Activated CD4-positive, alpha-beta T cell treated with anti-CD3 and anti-CD28 coated beads, Interleukin-2, amount 50 U/mL, for 24 hours (primary cell): Measurements from ENCODE around the gene IHH.

Source experiments
- DNase-seq, 2 donors: peaks; one replicate each; pipeline ENCODE4 v3.0.0-alpha.2; 2020; ENCODE audit warnings: low read depth in 1 of 2, low spot score in 1 of 2

IHH gene

DNA sequence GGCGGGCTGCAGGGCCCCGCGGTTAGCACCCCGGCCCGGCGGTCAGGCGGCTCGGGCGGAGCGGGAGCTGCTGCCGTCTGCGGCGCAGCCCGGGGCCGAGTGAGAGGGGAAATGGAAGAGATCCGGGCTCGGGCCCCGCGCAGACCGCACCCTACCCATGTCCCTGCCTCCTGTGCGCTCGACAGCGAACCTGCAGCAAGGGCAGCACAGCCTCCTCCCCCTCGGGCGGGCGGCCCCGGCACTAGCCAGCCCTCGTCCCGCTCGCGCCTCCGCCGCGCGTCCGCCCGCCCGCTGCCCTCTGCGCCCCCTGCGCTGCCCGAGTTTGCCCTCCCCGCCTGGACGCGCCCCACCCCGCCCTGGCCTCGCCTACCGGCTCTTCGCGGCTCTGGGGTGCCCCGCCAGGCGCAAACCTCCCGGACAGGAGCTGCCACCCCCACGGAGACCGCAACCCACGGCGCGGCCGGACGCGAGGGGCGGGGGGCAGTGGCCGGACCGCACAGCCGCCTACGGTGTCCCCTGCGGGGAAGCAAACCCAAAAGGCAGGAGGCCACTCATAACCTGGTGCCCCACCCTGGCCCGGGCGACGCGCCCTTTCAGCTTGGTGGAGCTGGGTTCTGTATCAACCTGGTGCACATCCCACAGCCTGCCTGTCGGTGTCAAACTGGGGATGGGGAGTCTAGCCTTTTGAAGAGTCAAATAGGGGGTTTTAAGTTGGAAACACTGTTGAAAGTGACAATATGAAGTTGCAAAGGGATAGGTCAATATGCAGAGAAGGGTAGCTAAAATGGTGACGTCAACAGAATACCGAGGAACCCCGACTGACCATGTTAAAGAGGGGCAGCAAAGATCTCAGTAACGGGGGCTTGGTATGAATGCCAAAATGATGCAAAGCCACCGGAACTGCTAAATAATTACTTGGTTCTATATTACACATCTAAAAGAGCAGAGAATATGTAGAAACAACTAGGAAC lies at the start of gene IHH:
Gene IHH, minus strand, starts transcription at position 101 of the 971 bp plus-strand sequence. CDS start 454 bp downstream, outside the sequence.
- no peak for DNase-seq

DNA sequence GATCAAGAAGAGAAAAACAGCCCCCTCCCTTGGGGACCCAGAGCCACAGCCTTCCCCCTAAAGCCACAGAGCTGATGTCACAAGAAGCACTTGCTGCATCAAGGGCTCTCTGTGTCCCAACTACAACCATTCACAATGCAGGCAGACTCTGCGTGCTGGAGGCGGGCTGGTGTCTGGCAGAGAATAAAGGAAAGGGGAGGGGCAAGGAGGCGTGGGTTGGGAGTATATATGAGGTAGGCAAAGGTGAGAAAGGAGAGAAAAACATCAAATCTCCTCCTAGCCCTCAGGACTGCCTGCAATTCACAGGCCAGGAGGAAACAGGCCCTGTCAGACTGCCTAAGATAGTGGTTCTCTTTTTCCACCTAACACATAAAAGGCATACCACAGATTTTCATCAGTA lies 48.8 kb upstream of the IHH start:
- peak in 1 of 2 donors; percentile 6 for DNase-seq

DNA sequence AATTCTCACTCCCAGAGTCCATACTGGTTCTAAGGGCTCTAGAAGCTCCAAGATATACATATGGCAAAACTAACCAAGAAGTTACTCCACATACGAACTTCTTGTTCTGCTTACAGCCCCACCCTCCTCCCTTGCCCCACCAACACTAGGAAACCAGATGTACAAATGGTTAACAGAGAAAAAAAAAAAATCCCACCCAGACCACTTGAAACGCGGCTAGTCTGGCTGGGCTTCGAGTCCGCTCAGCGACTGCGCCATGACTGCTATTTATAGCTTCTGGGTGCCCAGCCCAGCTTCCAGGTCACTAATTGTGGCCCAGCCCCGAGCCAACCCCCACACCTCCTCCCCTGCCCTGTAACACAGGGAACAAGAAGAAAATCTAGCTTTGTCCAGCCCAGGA lies 47.0 kb upstream of the IHH start:
- no peak for DNase-seq

DNA sequence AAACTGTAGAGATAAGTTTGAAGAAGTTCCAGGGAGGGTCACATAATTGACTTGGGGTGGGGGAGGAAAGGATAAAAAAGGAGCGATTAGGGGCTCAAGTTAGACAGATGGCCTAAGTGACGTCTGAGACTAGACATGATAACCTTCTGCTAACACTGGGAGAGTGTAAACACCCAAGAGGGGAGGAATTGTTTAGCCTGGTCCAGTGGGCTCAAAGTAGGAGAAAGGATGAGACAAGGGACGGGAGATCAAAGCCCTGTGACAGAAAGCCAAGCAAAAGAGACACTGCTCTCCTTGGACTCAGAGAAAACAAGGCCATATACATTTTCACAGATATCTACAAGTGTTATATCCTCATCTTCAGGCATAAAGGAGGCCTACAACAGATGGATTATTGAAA lies 45.5 kb upstream of the IHH start:
- DNase-seq: no peak

DNA sequence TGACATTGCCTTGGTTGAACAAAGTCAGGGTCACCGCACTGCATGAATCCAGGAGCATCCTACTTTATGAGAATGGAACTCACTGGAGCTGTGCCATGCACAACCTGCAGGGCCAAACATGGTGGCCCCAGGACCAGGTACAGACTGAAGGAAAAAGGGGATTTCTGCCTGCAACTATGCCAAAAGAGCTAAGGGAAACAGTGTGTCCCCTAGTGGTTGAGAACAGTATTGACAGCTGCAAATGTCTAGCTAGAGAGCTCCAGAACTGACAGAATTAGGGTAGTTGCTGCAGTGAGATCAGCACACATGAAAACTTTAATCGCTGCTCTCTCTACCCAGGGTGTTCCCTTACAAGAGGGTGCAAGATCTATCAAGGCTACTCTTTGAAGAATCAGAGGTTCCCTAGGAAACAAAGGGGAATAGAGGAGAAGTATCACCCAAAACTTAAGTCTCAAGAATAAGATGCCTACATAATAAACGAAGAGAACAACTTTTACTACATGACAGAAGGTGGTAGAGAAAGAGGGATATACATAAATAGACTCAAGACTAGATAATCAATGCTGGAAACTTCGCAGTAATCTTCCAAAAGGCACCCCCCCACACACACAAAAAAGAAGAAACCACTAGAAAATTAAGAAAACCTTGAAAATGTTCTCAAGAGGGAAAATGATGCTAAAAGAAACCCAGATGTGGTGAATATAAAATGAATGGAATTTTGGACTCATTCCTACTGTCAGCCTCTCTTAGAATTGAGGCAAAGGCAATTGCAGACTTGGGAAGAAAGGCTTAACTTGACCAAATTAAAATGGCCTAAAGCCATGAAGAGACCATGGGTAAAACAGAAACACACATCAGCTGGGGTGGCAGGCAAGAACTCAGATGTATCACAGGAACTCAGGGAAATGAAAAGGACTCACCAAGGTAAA lies 43.6 kb upstream of the IHH start:
- DNase-seq: no peak

DNA sequence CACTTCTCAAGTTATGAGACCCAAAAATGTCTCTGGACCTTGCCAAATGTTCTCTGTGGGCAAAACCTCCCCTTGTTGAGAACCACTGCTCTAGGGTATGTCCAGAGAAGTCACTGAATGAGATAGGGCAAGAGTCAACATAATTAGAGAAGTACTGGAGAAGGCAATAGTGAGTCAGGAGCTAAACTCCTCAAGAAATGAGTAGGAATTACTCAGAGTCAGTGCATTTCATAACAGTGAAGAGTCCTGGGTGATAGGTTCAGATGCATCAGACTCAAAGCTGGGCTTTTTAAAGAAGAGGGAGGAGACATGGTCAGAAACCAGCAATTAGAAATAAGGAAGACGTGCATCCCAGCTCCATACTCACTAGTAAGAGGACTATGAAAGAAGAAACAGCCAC lies 38.6 kb upstream of the IHH start:
- no peak for DNase-seq

DNA sequence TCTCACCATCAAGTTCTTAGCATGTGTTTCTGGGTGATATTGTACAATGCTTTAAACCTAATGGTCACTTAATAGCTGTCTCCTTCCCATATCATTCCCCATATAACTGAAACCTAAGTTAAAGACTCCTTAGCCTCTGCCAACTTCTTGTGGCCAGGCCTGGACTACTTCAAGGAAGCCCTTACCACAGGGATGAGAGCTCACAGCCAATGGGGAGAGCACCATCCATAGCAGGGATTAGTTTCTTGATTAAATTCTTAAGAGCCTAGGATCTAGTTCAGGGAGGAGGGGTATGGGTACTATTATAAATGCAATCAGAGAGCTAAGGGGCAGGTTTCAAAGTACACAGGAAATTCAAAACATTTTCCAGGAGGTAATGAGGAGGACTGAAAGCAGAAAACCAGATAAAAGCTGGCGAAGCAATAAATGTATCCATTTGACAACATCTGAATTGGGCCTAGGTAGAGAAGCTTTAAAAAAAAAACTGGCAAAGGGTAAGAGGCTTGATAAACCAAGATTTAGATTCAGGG lies 34.8 kb upstream of the IHH start:
- DNase-seq: no peak

DNA sequence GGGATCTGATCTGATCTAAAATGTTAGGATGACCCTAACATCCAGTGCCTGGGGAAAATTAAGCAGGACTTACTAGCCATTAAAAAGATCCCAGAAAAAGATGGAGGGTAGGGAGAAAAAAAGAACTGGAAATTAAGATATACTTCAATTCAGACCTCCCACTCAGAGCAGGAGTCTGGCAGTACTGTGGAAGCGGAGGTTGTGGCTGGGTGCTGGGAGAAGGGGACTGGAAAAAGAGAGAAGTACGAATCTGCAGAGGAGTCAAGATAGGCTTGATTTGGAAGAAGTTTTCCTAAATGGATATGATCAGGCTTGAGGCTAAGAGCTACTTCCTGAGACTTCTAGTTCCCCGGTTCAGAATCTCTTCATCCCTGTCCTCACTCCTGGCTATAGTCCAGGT lies 33.5 kb upstream of the IHH start:
- DNase-seq: no peak

DNA sequence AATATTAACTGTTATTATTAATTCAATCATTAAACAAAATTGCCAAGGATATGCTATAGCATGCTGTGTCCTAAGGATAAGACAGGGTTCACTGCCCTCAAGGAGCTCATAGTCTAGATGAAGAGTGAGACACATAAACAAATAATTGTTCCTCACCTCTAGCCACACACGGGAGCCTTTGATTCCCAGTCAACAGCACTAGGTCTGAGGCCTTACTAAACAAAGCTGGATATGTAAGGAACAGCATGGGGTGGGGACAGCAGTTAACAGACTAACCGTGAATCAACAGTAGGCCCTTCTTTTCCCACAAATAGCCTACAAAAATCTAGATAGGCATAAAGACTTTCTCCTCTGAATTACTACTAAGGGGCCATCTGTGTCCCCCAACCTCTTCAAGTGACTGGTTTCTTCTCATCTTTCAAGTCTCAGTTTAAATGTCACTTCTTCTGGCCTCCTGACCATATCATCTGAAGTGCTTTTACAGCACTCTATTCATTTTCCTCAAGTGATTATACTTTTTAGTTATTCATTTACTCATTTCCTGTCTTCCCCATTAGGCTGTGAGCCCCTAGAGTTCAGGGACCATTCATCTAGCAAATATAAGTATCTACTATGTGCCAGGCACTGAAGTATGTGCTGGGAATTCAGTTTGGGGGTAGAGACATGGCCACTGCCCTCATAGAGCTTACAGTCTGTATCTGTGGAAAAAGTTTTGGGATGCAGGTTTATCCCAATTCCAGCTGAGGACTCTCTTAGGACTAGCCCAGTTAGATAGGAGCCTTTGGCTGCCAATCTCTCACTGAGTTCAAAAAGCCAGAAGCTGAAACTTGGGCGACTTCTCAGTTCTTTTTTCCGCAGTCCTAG lies 29.9 kb upstream of the IHH start:
- DNase-seq: no peak

DNA sequence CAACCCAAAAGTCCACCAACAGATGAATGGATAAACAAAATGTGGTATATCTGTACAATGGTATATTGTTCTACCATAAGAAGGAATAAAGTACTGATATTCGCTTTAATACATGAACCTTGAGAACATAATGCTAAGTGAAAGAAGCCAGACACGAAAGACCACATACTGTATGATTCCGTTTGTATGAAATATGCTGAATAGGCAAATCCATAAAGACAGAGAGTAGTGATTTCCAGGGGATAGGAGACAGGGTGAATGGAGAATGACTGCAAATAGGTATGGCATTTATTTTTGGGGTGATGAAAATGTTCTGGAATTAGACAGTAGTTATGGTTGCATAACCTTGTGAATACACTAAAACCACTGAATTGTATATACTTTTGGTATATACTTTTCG lies 28.6 kb upstream of the IHH start:
- no peak for DNase-seq

DNA sequence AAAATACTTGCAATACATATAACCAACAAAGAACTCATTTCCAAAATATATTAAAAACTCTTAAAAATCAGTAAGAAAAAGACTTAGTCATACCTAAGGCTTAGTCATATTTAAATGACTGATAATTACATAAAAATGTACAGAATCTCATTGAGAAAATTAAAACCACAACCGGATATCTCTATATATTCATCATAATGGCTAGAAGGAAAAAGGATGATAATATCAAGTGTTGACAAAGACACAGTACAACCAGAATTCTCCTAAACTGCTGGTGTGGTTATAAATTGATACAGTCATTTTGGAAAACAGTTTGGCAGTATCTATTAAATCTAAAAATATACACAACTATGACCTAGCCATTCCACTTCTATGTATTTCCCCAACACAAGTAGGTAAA lies 27.1 kb upstream of the IHH start:
- no peak for DNase-seq

DNA sequence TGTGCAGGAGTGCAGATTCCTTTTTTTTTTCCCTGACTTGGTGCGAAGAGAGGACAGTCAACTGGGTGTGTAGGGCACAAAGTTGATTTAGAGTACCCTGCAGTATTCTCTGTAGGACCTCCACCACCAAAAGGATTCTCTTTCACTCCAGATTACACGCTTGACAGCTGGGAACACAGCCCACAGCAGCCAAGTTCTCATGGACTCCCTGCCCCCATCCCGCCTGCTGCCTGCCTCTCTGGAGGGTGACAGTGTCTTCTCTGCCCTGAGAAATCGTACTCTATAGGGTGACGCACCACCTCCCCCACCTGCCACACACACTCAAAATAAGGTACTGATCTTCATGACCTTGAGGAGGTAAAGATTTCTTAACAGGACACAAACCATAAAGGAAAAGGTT lies 26.6 kb upstream of the IHH start:
- no peak for DNase-seq

DNA sequence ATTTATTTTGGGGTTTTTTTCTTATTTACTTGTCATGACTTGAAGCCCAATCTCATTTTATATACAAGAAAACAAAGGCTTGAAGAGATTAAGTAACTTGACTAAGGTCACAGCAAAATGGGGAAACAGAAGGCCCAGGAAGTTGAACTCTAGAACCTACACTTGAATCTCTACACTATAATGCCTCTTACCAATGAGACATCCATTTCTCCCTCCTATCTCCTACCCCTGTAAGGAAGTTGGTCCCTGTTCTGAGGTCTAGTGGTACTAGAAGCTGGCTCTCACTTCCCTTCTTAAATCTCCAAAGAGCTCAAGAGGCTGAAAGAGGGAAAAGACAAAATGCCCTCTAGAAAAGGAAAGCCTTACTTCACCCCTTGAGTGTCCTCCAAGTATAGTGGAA lies 25.5 kb upstream of the IHH start:
- no peak for DNase-seq

DNA sequence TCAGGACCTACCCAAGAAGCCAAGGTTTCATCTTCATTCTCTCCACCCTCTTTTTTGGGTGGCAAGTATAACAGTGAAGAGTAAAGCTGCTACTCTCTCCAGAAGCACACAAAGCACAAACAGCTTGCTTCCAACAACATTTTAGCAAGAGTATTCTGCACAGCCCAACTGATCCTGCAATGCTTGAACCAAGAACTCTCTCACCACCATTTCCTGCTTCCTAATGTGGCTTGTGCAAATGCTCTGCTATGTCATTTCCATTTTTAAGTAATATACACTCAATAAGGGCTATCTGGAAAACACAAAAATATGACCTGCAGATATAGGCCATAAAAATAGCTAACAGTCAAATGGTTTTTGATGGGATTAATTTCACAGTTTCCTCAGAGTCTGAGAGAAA lies 24.1 kb upstream of the IHH start:
- DNase-seq: no peak

DNA sequence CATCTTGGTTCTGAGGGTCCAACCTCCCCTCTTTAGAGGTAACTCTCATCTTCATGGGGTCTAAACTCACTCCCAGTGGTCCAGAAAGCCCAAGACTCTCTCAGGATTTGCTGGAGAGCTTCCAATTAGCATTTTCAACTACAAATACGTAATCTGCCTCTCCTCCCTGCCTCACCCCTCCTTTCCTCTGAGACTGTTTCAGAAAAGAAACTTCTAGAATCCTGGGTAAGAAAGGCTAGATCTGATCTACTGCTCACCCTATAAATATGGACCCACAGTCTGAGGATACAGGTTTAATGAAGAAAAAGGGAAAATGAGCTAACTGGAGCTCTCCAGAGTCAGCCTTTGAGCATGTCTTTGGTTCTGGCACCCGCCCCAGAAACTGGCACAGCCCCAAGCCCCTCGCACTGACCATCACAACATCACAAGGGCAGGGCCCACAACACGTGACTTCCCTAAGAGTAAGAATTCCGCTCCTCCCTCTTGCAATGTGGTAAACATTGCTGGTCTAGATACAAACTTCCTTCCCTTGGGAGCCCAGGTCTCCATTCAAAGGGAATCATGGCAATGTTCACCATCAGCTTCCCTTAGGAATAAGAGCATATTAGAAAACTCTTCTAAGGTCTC lies 21.7 kb upstream of the IHH start:
- DNase-seq: no peak

DNA sequence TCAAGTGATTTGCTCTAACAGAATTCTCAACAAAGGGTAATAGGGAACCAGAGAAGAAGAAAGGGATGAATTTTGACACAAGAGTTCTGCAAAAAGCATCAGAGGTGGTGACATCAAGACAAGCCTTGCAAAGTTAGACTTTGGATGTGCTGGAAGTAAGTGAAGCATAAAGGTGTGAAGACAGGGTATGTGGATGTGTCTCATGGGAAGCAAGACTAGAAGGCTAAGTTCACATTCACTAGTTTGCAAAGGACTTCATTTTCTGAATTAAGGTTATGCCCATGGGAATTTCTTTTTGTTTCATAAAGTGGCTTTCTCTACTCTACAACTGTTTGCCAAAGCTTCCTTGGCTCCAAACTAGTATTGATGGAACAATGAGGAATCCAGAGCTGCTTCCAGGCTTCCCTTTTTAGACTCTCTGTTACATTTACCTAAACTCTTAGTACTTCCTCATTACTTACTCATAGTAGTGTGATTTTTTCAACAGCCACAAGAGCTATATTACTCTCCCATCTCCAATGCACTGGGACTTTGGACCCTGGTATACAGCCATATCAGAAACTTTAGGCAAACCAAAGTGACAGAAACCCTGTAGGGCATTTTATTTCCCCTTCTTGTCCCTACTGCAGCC lies 21.1 kb upstream of the IHH start:
- no peak for DNase-seq

DNA sequence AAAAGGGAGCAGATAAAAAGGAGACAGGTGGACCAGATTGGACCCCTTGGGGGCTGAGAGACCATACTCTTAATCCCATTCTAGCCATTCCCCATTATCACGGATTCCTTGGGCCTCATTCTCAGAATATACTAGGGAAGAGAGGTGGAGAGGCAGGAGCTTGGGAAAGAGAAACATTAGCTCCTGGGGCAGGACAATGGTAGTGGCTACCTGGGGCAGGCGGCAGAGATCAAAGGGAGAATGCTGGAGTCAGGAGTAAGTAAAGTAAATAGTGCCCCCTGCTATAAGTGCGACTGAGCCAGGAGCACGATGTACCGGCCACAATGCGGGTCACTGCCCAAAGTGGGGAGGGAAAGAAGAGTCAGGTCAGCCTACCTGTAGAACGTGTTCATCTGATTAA lies 20.4 kb upstream of the IHH start:
- DNase-seq: no peak

DNA sequence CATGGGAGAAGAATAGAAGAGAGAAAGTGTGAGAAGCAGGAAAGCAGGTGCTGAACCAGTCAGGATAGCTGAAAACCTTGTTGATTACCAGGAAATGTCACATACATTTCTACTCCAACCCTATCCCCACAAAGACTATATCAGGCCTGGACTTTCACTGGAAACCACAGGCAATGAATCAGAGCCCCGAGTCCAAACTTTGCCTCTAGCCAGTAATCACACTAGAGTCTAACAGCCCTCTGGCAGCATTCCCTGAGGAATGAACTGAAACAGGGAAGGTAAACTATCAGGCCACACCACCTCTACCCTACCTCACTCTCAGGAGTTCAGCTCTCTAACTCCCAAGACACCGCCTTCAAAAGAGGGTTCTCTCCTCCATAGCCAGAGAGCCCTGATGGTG lies 18.7 kb upstream of the IHH start:
- DNase-seq: no peak

DNA sequence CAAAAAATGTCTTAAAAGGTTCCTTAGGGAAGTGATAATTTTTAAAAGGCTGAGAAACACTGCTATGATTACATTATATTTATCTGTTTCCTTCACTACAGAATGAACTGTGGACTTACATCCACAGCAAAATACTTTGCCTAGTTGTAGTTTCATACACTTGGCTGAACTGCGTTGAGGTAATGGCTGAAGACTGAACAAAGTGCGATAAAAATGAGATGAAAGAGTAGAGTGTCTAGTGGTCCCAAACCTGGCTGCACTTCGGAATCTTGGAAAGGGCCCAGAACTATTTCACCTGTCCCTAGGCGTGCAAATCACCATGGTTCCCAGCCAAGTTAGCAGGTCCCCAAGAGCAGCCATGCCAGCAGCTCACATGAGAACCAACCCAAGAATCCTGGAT lies 18.2 kb upstream of the IHH start:
- no peak for DNase-seq

DNA sequence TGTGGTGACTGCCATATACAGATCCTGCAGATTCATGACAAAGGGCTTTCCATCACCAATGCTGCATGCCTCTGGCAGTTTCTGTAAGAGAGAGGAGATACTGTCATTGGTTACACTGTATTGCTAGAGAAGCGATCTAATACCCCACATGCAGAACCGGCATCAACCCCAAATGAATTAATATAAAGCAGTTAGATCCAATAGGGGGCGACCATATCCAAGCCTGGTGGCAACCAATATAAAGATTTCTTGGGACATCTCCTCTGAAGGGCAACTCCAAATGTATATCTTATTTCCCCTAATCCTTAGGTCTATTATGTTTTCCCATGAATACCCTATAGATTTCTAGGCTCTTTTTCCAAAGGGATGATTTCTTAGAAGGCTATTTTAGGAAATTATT lies 17.4 kb upstream of the IHH start:
- no peak for DNase-seq
